Stomach (tissue), 4 donors: ENCODE data around the gene IGF1R.

ENCODE experiments used
- CTCF ChIP-seq, 7 experiments: fragments of 450-650 bp in 4 of 7; fragments of 200-600 bp in 3 of 7; sonication (generic) in 3 of 7; IDR thresholded peaks; one replicate each; pipeline ENCODE4 v1.5.1; 2016 to 2019; ENCODE audit warnings: antibody characterized with exemption in 7 of 7, control low read depth in 2 of 7, mild to moderate bottlenecking in 1 of 7
- POLR2AphosphoS5 ChIP-seq, 3 donors: sonication (generic); formaldehyde crosslinking; IDR thresholded peaks; one replicate each; pipeline ENCODE4 v1.6.1; 2016; ENCODE audit warnings: antibody characterized with exemption in 3 of 3

- no peak for TF ChIP-seq POLR2AphosphoS5 (IDR thresholded peaks at IDR 0.05)
- no peak for TF ChIP-seq CTCF (IDR thresholded peaks at IDR 0.05)
Measured at GRCh38 chr15:98703126-98703685, 54.9 kb downstream of the IGF1R start.
